Epithelial cell of proximal tubule (primary cell): ENCODE data around the gene CCDC112. TPM values are rescaled to one million over a fixed set of nuclear protein-coding genes. Genes with fewer than 3 reads are reported as not detected.

Experiments
- DNase-seq: peaks from one replicate; pipeline ENCODE4 v3.0.0-alpha.2; 2011; ENCODE audit warnings: low read depth
- H3K4me3 ChIP-seq: 2 replicates; pipeline ENCODE4 v1.5.1; 2011; ENCODE audit warnings: low read depth, mild to moderate bottlenecking, low read length
- CTCF ChIP-seq: conservative IDR thresholded peaks from 2 replicates; pipeline ENCODE4 v1.5.1; 2012; ENCODE audit warnings: low read depth, mild to moderate bottlenecking, low read length
- total RNA-seq: library from RNA; depleted of rRNA; stranded (reverse); fragments of >200 nt; gene quantifications from 2 replicates; pipeline ENCODE4 v1.2.3, GENCODE V29; 2015

CCDC112 gene
- total RNA-seq: 10.0 and 11.7 TPM in 2 replicates

GRCh38 chr5:115296124-115297022 is at the start of gene CCDC112:
CCDC112 (minus strand) TSS chr5:115296654; CDS start chr5:115296543, 111 bp downstream.
- no peak for DNase-seq
- TF ChIP-seq CTCF: no peak
- peak within 1 kb of the TSS; percentile 78 for H3K4me3 ChIP-seq

GRCh38 chr5:115345344-115345743 is 48.9 kb upstream of the CCDC112 start:
- no peak for DNase-seq
- no peak overlapping the region for H3K4me3 ChIP-seq
- no peak for TF ChIP-seq CTCF

GRCh38 chr5:115343855-115344254 is 47.4 kb upstream of the CCDC112 start:
- no peak for DNase-seq
- H3K4me3 ChIP-seq: no peak overlapping the region
- TF ChIP-seq CTCF: no peak

- H3K4me3 ChIP-seq: no peak overlapping the region
- no peak for DNase-seq
- no peak for TF ChIP-seq CTCF
Observed at GRCh38 chr5:115342590-115343377, 46.3 kb upstream of the CCDC112 start.

- no peak for DNase-seq
- no peak for TF ChIP-seq CTCF
- no peak overlapping the region for H3K4me3 ChIP-seq
Observed at GRCh38 chr5:115341745-115342144, 45.3 kb upstream of the CCDC112 start.

GRCh38 chr5:115338851-115339250 is 42.4 kb upstream of the CCDC112 start:
- H3K4me3 ChIP-seq: no peak overlapping the region
- no peak for TF ChIP-seq CTCF
- no peak for DNase-seq
